HG02870 (cell line): Measurements from ENCODE around the gene RAB7B.

Experiments used
- ATAC-seq: cut with Tn5 transposase; IDR thresholded peaks from one replicate; pipeline ENCODE4 v1.9.1; 2021; ENCODE audit warnings: mild to moderate bottlenecking, moderate library complexity; ENCODE audit not compliant: unreplicated experiment

Gene RAB7B

GRCh38 chr1:205950826-205951549, 52.2 kb downstream of the RAB7B start:
- no peak for ATAC-seq

GRCh38 chr1:205950280-205950679, 52.9 kb downstream of the RAB7B start:
- ATAC-seq = no peak

- ATAC-seq = no peak
Observed at GRCh38 chr1:205949753-205950152, 53.4 kb downstream of the RAB7B start.

GRCh38 chr1:205948886-205949285, 54.3 kb downstream of the RAB7B start:
- no peak for ATAC-seq

- ATAC-seq = no peak
Observed at GRCh38 chr1:205948039-205948438, 55.2 kb downstream of the RAB7B start.

- no peak for ATAC-seq
Observed at GRCh38 chr1:205947024-205947423, 56.2 kb downstream of the RAB7B start.

GRCh38 chr1:205945069-205945468, 58.1 kb downstream of the RAB7B start:
- ATAC-seq = no peak

- no peak for ATAC-seq
Observed at GRCh38 chr1:205944525-205944924, 58.7 kb downstream of the RAB7B start.

- no peak for ATAC-seq
Observed at GRCh38 chr1:205943245-205943644, 60.0 kb downstream of the RAB7B start, which contains the start of gene SLC26A9. Gene SLC26A9, minus strand, starts transcription at chr1:205943456. Its CDS starts 7,636 bp downstream, at chr1:205935820.

- ATAC-seq = no peak
Observed at GRCh38 chr1:205942631-205943159, 60.5 kb downstream of the RAB7B start.

- ATAC-seq = no peak
Observed at GRCh38 chr1:205940710-205941109, 62.5 kb downstream of the RAB7B start.

GRCh38 chr1:205939690-205940330, 63.4 kb downstream of the RAB7B start:
- no peak for ATAC-seq

GRCh38 chr1:205938682-205939081, 64.5 kb downstream of the RAB7B start:
- no peak for ATAC-seq

- ATAC-seq = no peak
Observed at GRCh38 chr1:205936846-205937586, 66.2 kb downstream of the RAB7B start.

- ATAC-seq = no peak
Observed at GRCh38 chr1:205936311-205936710, 66.9 kb downstream of the RAB7B start.

- no peak for ATAC-seq
Observed at GRCh38 chr1:205935869-205936268, 67.3 kb downstream of the RAB7B start.

- ATAC-seq = no peak
Observed at GRCh38 chr1:205934788-205935187, 68.4 kb downstream of the RAB7B start.

- ATAC-seq = no peak
Observed at GRCh38 chr1:205933671-205934618, 69.2 kb downstream of the RAB7B start.

GRCh38 chr1:205932776-205933175, 70.4 kb downstream of the RAB7B start:
- ATAC-seq = no peak

- no peak for ATAC-seq
Observed at GRCh38 chr1:205930799-205931281, 72.4 kb downstream of the RAB7B start.
